ENCODE results near the gene MAJIN. TPM values are rescaled to one million over a fixed set of nuclear protein-coding genes. Genes with fewer than 3 reads are reported as not detected.

The MAJIN gene
- total RNA-seq, 2 experiments from 2014 or later = not detected

DNA sequence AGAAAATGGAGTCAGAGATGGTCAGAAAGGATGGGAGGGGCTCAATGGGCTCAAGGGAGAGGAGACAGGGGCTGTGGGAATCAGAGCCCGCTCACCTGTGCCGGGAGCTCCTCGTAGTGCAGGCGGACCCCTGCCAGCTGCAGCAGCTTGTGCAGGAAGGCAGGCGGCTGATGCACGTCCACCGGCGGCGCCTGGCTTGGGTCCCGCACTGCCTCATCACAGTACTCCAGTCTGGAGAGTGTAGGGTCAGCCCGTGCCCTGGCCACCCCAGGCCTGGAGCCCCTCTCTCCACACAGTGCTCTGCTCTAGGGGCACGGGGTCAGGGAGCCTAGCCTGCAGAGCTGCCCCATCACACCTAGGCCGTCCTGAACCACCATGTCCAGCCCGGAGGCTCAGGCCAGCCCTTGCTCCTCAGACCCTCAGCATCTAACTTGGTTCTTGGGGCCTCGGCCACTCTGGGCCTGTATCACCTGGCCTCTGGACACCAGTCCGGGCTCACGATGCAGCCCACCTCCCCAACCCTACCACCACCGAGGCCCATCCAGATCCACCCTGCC is 58.7 kb downstream of the MAJIN start:
- CTCF ChIA-PET = interaction anchor here (1.3 to 2.6 kb wide), 2 partner anchors 65 to 115 kb away, joined by 3 to 8 read pairs; no protein-coding TSS in a partner anchor
- Mint-ChIP-seq H3K9me3 (ENCODE audit: low read depth) (no peaks in the 10 kb centered on the region), H3K4me1 (peaks cover 17% of the 10 kb centered on the region), H3K27ac (no peak overlapping the region), H3K36me3 (peaks cover 4% of the 10 kb centered on the region), H3K4me3 (no peak overlapping the region), H3K27me3 (no peaks in the 10 kb centered on the region)
- DNase-seq (no peak), ATAC-seq (no peak)

DNA sequence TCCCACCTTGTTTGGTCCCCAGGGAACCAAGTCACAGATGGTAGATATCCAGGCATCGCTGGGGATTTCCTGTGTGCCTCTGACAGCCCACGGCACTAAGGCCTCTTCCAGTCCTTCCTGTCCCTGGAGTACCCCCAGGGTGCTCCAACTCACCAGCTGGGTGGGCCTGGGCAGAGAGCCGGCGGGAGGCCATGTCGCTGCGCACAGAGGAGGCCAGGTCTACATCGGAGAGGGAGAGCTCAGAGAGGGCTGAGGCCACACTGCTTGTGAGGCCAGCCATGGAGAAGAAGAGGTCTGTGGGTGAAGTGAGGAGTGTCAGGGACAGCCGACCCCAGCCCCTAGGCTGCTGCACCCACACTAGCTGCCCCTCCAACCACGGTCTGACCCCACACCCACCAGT is 60.2 kb downstream of the MAJIN start:
- Mint-ChIP-seq H3K27ac (no peak overlapping the region), H3K4me3 (no peak overlapping the region), H3K9me3 (ENCODE audit: low read depth) (no peaks in the 10 kb centered on the region), H3K27me3 (no peaks in the 10 kb centered on the region), H3K36me3 (peaks cover 4% of the 10 kb centered on the region), H3K4me1 (peaks cover 7% of the 10 kb centered on the region)
- DNase-seq (no peak), ATAC-seq (no peak)
- CTCF ChIA-PET = interaction anchor here (1.2 to 2.6 kb wide), 3 partner anchors 42 to 117 kb away, joined by 3 to 8 read pairs (median 3); no protein-coding TSS in a partner anchor

- no peak for DNase-seq
- no peak for ATAC-seq
- Mint-ChIP-seq H3K9me3 (ENCODE audit: low read depth) (no peaks in the 10 kb centered on the region), H3K27ac (no peak overlapping the region), H3K36me3 (peaks cover 4% of the 10 kb centered on the region), H3K4me3 (no peak overlapping the region), H3K4me1 (peaks cover 4% of the 10 kb centered on the region), H3K27me3 (no peaks in the 10 kb centered on the region)
- CTCF ChIA-PET = interaction anchor here (1.2 to 2.6 kb wide), 2 partner anchors 41 to 63 kb away, joined by 3 to 8 read pairs; no protein-coding TSS in a partner anchor
Measured at GRCh38 chr11:64911142-64911541, 60.8 kb downstream of the MAJIN start.

- no peak for DNase-seq
- no peak for ATAC-seq
- CTCF ChIA-PET = no interaction called here
- H3K4me3 Mint-ChIP-seq = no peak overlapping the region
- no peaks in the 10 kb centered on the region for H3K9me3 Mint-ChIP-seq (ENCODE audit: low read depth)
- H3K27ac Mint-ChIP-seq = no peak overlapping the region
- no peaks in the 10 kb centered on the region for H3K4me1 Mint-ChIP-seq
- H3K36me3 Mint-ChIP-seq = peaks cover 4% of the 10 kb centered on the region
- H3K27me3 Mint-ChIP-seq = no peaks in the 10 kb centered on the region
Measured at GRCh38 chr11:64910451-64911093, 61.3 kb downstream of the MAJIN start.

GRCh38 chr11:64909653-64910343 is 62.1 kb downstream of the MAJIN start:
- CTCF ChIA-PET = no interaction called here
- DNase-seq = no peak
- no peak overlapping the region for H3K4me3 Mint-ChIP-seq

DNA sequence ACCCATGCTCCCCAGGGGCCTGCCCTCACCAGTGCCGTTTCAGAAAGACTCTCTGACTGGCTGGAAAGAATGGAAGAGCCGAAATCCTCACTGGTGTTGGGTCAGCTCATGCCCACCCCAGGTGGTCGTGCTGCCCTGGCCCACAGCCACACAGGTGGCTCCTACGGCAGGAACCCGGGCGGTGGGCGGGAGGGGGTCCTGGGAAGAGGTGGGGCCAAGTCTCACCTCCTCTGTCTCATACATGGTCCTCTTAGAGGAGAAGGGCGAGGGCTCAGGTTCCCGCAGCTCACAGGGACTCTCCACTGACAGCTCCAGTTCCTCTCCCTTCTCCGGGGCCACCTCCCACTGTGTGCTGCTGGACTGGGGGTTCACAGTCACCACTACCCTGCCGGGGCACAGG is 63.1 kb downstream of the MAJIN start:
- no peaks in the 10 kb centered on the region for H3K27me3 Mint-ChIP-seq
- H3K4me1 Mint-ChIP-seq = no peaks in the 10 kb centered on the region
- H3K27ac Mint-ChIP-seq = no peak overlapping the region
- peaks cover 7% of the 10 kb centered on the region for H3K36me3 Mint-ChIP-seq
- no peaks in the 10 kb centered on the region for H3K9me3 Mint-ChIP-seq (ENCODE audit: low read depth)
- ATAC-seq = no peak
- DNase-seq = no peak
- CTCF ChIA-PET = no interaction called here
- H3K4me3 Mint-ChIP-seq = no peak overlapping the region

More at GRCh38 chr11:64909653-64910343, 62.1 kb downstream of the MAJIN start:
- Mint-ChIP-seq H3K27me3 (no peaks in the 10 kb centered on the region), H3K36me3 (peaks cover 7% of the 10 kb centered on the region), H3K9me3 (ENCODE audit: low read depth) (no peaks in the 10 kb centered on the region), H3K27ac (no peak overlapping the region), H3K4me1 (no peaks in the 10 kb centered on the region)
- no peak for ATAC-seq

DNA sequence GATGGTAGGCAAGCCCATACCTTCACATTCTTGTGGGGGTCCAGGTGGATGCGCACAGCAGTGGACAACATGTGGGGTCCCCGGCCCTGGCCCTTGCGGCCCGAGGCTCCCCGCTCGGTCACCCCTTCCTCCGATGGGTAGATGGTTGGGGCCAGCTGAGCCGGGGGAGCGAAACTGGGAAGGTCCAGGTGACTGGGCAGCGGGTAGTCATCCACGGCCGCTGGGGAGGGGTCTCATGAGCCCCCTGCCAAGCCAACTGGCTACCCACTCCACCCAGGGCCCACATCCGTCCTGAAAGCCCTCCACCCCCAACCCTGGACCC is 65.6 kb downstream of the MAJIN start:
- CTCF ChIA-PET = interaction anchor here (1.2 kb wide), 1 partner anchor 12 kb away, joined by 3 read pairs; no protein-coding TSS in a partner anchor
- no peaks in the 10 kb centered on the region for H3K9me3 Mint-ChIP-seq (ENCODE audit: low read depth)
- peaks cover 3% of the 10 kb centered on the region for H3K4me1 Mint-ChIP-seq
- DNase-seq (no peak), ATAC-seq (no peak)
- H3K36me3 Mint-ChIP-seq = peaks cover 6% of the 10 kb centered on the region
- H3K27me3 Mint-ChIP-seq = no peaks in the 10 kb centered on the region
- H3K27ac Mint-ChIP-seq = no peak overlapping the region
- no peak overlapping the region for H3K4me3 Mint-ChIP-seq

- peaks cover 6% of the 10 kb centered on the region for H3K4me1 Mint-ChIP-seq
- H3K9me3 Mint-ChIP-seq (ENCODE audit: low read depth) = no peaks in the 10 kb centered on the region
- CTCF ChIA-PET = interaction anchor here (1.2 kb wide), 1 partner anchor 11 kb away, joined by 3 read pairs; no protein-coding TSS in a partner anchor
- ATAC-seq (no peak), DNase-seq (no peak)
- H3K27ac Mint-ChIP-seq = no peak overlapping the region
- no peak overlapping the region for H3K4me3 Mint-ChIP-seq
- no peaks in the 10 kb centered on the region for H3K27me3 Mint-ChIP-seq
- H3K36me3 Mint-ChIP-seq = peaks cover 3% of the 10 kb centered on the region
Measured at GRCh38 chr11:64905516-64906313, 66.2 kb downstream of the MAJIN start.

GRCh38 chr11:64903291-64903833 is 68.5 kb downstream of the MAJIN start:
- CTCF ChIA-PET = no interaction called here
- no peak for DNase-seq
- Mint-ChIP-seq H3K27ac (no peak overlapping the region), H3K36me3 (peaks cover 6% of the 10 kb centered on the region), H3K27me3 (no peaks in the 10 kb centered on the region), H3K4me3 (no peak overlapping the region), H3K9me3 (ENCODE audit: low read depth) (no peaks in the 10 kb centered on the region), H3K4me1 (peaks cover 11% of the 10 kb centered on the region)
- ATAC-seq = no peak

DNA sequence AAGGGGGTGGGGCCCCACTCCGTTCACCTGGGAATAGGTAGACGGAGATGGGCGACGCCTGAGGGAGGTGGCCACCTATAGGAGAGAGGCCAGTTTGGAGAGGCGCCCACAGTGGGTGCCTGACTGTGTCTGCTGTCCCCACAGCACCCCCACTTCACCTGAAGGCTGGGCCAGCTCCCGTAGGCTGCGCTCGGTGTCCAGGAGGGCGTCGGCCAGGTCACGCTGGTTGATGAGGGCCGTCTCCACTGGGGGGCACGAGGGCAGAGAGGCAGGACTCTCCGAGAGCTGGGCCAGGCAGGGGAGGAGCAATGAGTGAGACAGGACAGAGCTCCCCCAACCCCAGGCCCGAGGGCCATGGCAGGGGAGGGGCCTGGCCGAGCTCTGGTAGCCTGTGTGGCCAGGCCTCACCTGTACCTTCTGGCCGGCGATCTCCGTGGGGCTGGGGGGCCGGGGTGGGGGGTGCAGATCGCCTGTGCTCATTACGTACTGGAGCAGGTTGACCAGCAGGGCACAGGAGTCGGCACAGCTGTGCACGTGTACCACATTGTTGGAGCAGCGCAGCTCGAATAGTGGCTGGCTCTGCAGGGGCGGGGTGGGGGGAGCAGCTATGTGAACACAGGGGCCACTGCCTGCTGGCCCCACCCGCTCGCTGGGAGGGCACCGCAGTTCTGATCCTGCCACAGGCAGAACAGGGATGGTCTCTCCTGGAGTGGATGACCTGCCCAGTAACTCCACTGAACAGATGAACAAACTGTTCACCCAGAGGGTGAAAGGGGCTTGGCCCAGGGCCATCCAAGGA is 69.6 kb downstream of the MAJIN start:
- CTCF ChIA-PET = interaction anchor here (31.3 kb wide), 1 partner anchor 46 kb away, joined by 1163 read pairs; the partner anchor contains the start of gene CDC42BPG
- Mint-ChIP-seq H3K36me3 (peaks cover 6% of the 10 kb centered on the region), H3K9me3 (ENCODE audit: low read depth) (no peaks in the 10 kb centered on the region)

DNA sequence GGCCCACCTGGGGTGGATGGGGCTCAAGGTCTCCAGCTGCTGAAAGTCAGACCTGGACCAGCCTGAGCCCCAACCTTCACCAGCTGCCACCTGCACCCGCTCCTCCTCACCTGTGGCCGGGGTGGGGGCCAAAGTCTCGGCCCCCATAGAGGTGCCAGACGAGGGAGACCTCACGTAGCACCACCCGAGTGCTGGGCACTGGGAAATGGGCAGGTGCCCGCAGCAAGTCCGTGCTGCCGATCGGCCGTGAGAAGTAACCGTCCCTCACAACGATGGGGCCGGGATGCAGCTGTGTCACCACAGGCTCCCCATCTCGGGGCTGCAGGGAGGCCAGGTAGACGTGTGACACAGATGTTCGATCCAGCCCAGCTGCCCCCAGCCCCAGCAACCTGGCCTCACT is 71.1 kb downstream of the MAJIN start:
- peaks cover 11% of the 10 kb centered on the region for H3K4me1 Mint-ChIP-seq
- peaks cover 6% of the 10 kb centered on the region for H3K36me3 Mint-ChIP-seq
- no peak overlapping the region for H3K27ac Mint-ChIP-seq
- ATAC-seq (no peak), DNase-seq (no peak)
- H3K9me3 Mint-ChIP-seq (ENCODE audit: low read depth) = no peaks in the 10 kb centered on the region
- H3K27me3 Mint-ChIP-seq = no peaks in the 10 kb centered on the region
- CTCF ChIA-PET = interaction anchor here (1.9 to 31.3 kb wide), 2 partner anchors 10 to 44 kb away, joined by 4 to 1163 read pairs; partner anchors contain the start of gene CDC42BPG
- no peak overlapping the region for H3K4me3 Mint-ChIP-seq

More for the DNA sequence above, 69.6 kb downstream of the MAJIN start:
- no peak for DNase-seq
- ATAC-seq = no peak
- Mint-ChIP-seq H3K4me3 (no peak overlapping the region), H3K27ac (no peak overlapping the region), H3K27me3 (no peaks in the 10 kb centered on the region), H3K4me1 (peaks cover 11% of the 10 kb centered on the region)

GRCh38 chr11:64900263-64900678 is 71.6 kb downstream of the MAJIN start:
- Mint-ChIP-seq H3K36me3 (peaks cover 4% of the 10 kb centered on the region), H3K4me3 (no peak overlapping the region), H3K27ac (peak overlapping the region; percentile 4), H3K27me3 (no peaks in the 10 kb centered on the region), H3K4me1 (peaks cover 11% of the 10 kb centered on the region), H3K9me3 (ENCODE audit: low read depth) (no peaks in the 10 kb centered on the region)
- DNase-seq (peak; percentile 71), ATAC-seq (peak; percentile 87)
- CTCF ChIA-PET = interaction anchor here (0.7 to 31.3 kb wide), 4 partner anchors 10 to 44 kb away, joined by 3 to 1163 read pairs (median 4); partner anchors contain the start of gene CDC42BPG
